T-helper 2 cell treated with Interferon-gamma antibody and Interleukin-4, amounts not matched to agents 5 μg/mL and 100 μg/mL, for 36 hours (primary cell): ENCODE results near the gene TMEM176B.
A peak's percentile ranks its signal among the peaks of the same experiment; 100 is the strongest.
"Not testable (repeated sequence)": the region's sequence is repeated elsewhere in the genome, so short reads cannot be mapped to it uniquely, and the experiment has no call there.

ENCODE experiments used
- DNase-seq: peaks from one replicate; pipeline ENCODE4 v3.0.0; 2021; ENCODE audit warnings: low spot score
- H3K27ac Mint-ChIP-seq: one replicate; pipeline ENCODE4 v1.8.0; 2021; ENCODE audit warnings: mild to moderate bottlenecking, mixed read lengths
- H3K27me3 Mint-ChIP-seq: one replicate; pipeline ENCODE4 v1.8.0; 2021; ENCODE audit warnings: low read depth, mixed read lengths
- H3K36me3 Mint-ChIP-seq: one replicate; pipeline ENCODE4 v1.8.0; 2021; ENCODE audit warnings: low read depth, mixed read lengths
- H3K4me1 Mint-ChIP-seq: one replicate; pipeline ENCODE4 v1.8.0; 2021; ENCODE audit warnings: low read depth, mixed read lengths
- H3K4me3 Mint-ChIP-seq: one replicate; pipeline ENCODE4 v1.8.0; 2022; ENCODE audit warnings: mild to moderate bottlenecking, moderate library complexity, mixed read lengths
- H3K9me3 Mint-ChIP-seq: one replicate; pipeline ENCODE4 v1.8.0; 2021; ENCODE audit warnings: mixed read lengths

TMEM176B gene

GRCh38 chr7:150790416-150791075 lies 9.6 kb downstream of the TMEM176B start:
- H3K9me3 Mint-ChIP-seq: no peaks in the 10 kb centered on the region
- H3K36me3 Mint-ChIP-seq: no peaks in the 10 kb centered on the region
- peaks cover 2% of the 10 kb centered on the region for H3K4me1 Mint-ChIP-seq

GRCh38 chr7:150788474-150789269 lies 11.5 kb downstream of the TMEM176B start:
- H3K27me3 Mint-ChIP-seq: peaks cover 23% of the 10 kb centered on the region
- H3K27ac Mint-ChIP-seq: no peak overlapping the region
- no peak for DNase-seq
- no peaks in the 10 kb centered on the region for H3K36me3 Mint-ChIP-seq
- peaks cover 2% of the 10 kb centered on the region for H3K4me1 Mint-ChIP-seq
- H3K4me3 Mint-ChIP-seq: no peak overlapping the region
- no peaks in the 10 kb centered on the region for H3K9me3 Mint-ChIP-seq

More at GRCh38 chr7:150790416-150791075, 9.6 kb downstream of the TMEM176B start:
- Mint-ChIP-seq H3K27ac (no peak overlapping the region), H3K27me3 (peaks cover 22% of the 10 kb centered on the region), H3K4me3 (no peak overlapping the region)
- no peak for DNase-seq

GRCh38 chr7:150787321-150788281 lies 12.6 kb downstream of the TMEM176B start:
- peaks cover 2% of the 10 kb centered on the region for H3K4me1 Mint-ChIP-seq
- no peaks in the 10 kb centered on the region for H3K9me3 Mint-ChIP-seq
- H3K36me3 Mint-ChIP-seq: no peaks in the 10 kb centered on the region
- no peak overlapping the region for H3K27ac Mint-ChIP-seq
- H3K27me3 Mint-ChIP-seq: peaks cover 25% of the 10 kb centered on the region
- no peak overlapping the region for H3K4me3 Mint-ChIP-seq
- no peak for DNase-seq

- Mint-ChIP-seq H3K9me3 (no peaks in the 10 kb centered on the region), H3K36me3 (no peaks in the 10 kb centered on the region), H3K27me3 (peaks cover 25% of the 10 kb centered on the region)
These were observed 15.2 kb downstream of the TMEM176B start for GRCh38 chr7:150784954-150785353.

GRCh38 chr7:150784120-150784736 lies 15.9 kb downstream of the TMEM176B start:
- peaks cover 2% of the 10 kb centered on the region for H3K4me1 Mint-ChIP-seq
- H3K27ac Mint-ChIP-seq: no peak overlapping the region
- no peaks in the 10 kb centered on the region for H3K9me3 Mint-ChIP-seq
- H3K36me3 Mint-ChIP-seq: no peaks in the 10 kb centered on the region
- H3K27me3 Mint-ChIP-seq: peaks cover 25% of the 10 kb centered on the region
- no peak for DNase-seq
- H3K4me3 Mint-ChIP-seq: no peak overlapping the region

More at GRCh38 chr7:150784954-150785353, 15.2 kb downstream of the TMEM176B start:
- DNase-seq: no peak
- Mint-ChIP-seq H3K4me3 (no peak overlapping the region), H3K27ac (no peak overlapping the region), H3K4me1 (peaks cover 2% of the 10 kb centered on the region)

GRCh38 chr7:150781961-150782360 lies 18.2 kb downstream of the TMEM176B start:
- Mint-ChIP-seq H3K9me3 (no peaks in the 10 kb centered on the region), H3K27me3 (peaks cover 28% of the 10 kb centered on the region), H3K4me3 (no peak overlapping the region), H3K4me1 (peaks cover 6% of the 10 kb centered on the region), H3K36me3 (no peaks in the 10 kb centered on the region), H3K27ac (no peak overlapping the region)
- no peak for DNase-seq

GRCh38 chr7:150781103-150781502 lies 19.1 kb downstream of the TMEM176B start:
- DNase-seq: no peak

GRCh38 chr7:150780292-150780691 lies 19.9 kb downstream of the TMEM176B start:
- H3K27me3 Mint-ChIP-seq: peaks cover 32% of the 10 kb centered on the region
- H3K4me3 Mint-ChIP-seq: no peak overlapping the region
- H3K27ac Mint-ChIP-seq: no peak overlapping the region

More at GRCh38 chr7:150781103-150781502, 19.1 kb downstream of the TMEM176B start:
- Mint-ChIP-seq H3K4me1 (peaks cover 6% of the 10 kb centered on the region), H3K9me3 (no peaks in the 10 kb centered on the region), H3K27me3 (peaks cover 32% of the 10 kb centered on the region), H3K4me3 (no peak overlapping the region), H3K36me3 (no peaks in the 10 kb centered on the region), H3K27ac (no peak overlapping the region)

GRCh38 chr7:150778738-150779301 lies 21.3 kb downstream of the TMEM176B start:
- H3K27ac Mint-ChIP-seq: no peak overlapping the region
- peak; percentile 62 for DNase-seq

More at GRCh38 chr7:150780292-150780691, 19.9 kb downstream of the TMEM176B start:
- H3K36me3 Mint-ChIP-seq: no peaks in the 10 kb centered on the region
- H3K4me1 Mint-ChIP-seq: peaks cover 4% of the 10 kb centered on the region
- no peak for DNase-seq
- no peaks in the 10 kb centered on the region for H3K9me3 Mint-ChIP-seq

GRCh38 chr7:150778014-150778737 lies 22.0 kb downstream of the TMEM176B start:
- H3K4me1 Mint-ChIP-seq: peaks cover 4% of the 10 kb centered on the region
- H3K9me3 Mint-ChIP-seq: peaks cover 9% of the 10 kb centered on the region
- no peaks in the 10 kb centered on the region for H3K36me3 Mint-ChIP-seq
- H3K27ac Mint-ChIP-seq: no peak overlapping the region
- no peak overlapping the region for H3K4me3 Mint-ChIP-seq
- H3K27me3 Mint-ChIP-seq: peaks cover 45% of the 10 kb centered on the region
- DNase-seq: no peak

More at GRCh38 chr7:150778738-150779301, 21.3 kb downstream of the TMEM176B start:
- peaks cover 5% of the 10 kb centered on the region for H3K9me3 Mint-ChIP-seq
- no peak overlapping the region for H3K4me3 Mint-ChIP-seq
- peaks cover 41% of the 10 kb centered on the region for H3K27me3 Mint-ChIP-seq
- H3K4me1 Mint-ChIP-seq: peaks cover 4% of the 10 kb centered on the region
- H3K36me3 Mint-ChIP-seq: no peaks in the 10 kb centered on the region

GRCh38 chr7:150774131-150774530 lies 26.0 kb downstream of the TMEM176B start:
- DNase-seq, H3K9me3 Mint-ChIP-seq, H3K4me1 Mint-ChIP-seq, H3K4me3 Mint-ChIP-seq, H3K36me3 Mint-ChIP-seq, H3K27ac Mint-ChIP-seq: not testable (repeated sequence)
- peaks cover 44% of the 10 kb centered on the region for H3K27me3 Mint-ChIP-seq

- no peak for DNase-seq
- H3K4me3 Mint-ChIP-seq: no peak overlapping the region
- H3K27ac Mint-ChIP-seq: no peak overlapping the region
- H3K4me1 Mint-ChIP-seq: peaks cover 2% of the 10 kb centered on the region
- no peaks in the 10 kb centered on the region for H3K36me3 Mint-ChIP-seq
- H3K27me3 Mint-ChIP-seq: peaks cover 20% of the 10 kb centered on the region
- peaks cover 9% of the 10 kb centered on the region for H3K9me3 Mint-ChIP-seq
These were observed 30.4 kb downstream of the TMEM176B start for GRCh38 chr7:150769768-150770167.
